NCI-H146 (cell line): ENCODE results near the gene CEL.
A peak's percentile ranks its signal among the peaks of the same experiment; 100 is the strongest.

Experiments
- DNase-seq: peaks from one replicate; lab custom pipeline; 2025; lab: John Stamatoyannopoulos, UW

The CEL gene

DNA sequence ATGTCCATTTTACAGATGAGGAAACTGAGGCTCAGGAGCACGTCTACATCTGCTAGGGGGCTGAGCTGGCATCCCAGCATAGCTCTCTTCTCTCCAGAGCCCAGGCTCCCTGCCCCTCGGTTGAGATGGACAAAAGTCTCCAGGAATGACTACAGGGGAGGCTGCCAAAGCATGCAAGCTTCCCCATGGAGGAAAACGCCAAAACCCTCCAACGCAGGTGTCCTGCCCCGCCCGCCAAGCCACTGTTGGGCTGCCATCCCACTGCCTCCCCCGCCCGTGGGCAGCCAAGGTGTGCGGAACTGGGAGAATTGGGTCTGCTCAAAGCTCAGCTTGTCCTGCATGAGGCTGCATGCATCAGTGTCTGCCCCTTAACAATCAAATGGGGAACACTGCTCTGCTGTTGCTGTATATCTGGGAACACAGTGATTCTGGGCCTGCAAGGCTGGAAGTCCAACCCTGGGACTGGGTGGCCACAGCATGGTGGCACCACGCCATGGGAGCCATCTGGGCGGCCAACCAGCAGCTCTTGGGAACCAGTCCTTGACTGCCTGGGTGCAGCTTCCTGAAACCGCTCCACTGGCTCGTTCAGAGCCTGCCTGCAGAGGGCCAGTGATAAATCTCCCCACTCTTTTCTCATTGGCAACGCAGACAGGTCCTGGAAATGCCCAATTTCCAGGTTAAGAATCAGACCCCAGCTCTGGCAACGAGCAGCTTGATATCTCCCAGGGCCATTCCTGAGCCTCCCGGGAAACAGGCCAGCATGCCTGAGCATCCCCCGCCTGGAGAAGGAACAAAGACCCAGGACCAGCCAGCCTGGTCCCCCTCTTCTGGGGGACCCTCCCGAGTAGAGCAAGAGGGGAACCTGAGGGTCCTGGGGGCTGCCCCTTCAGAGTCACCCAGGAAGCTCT is 55.7 kb downstream of the CEL start:
- DNase-seq, result no peak

DNA sequence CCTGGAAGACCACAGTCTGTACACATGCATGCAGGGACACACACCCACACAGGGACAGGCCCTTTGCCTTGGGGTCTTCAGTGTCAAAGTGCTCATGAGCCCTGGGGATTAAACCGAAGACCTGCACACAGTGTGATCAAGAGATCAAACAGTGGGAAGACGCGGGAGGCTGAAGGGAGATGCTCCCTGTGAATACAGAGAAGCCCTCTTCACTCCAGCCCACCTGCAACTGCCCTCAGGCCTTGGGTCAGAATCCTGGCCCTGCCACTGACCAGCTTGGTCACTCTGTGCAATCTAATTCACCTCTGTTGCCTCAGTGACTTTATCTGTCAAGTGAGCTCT is 56.4 kb downstream of the CEL start:
- no peak for DNase-seq

DNA sequence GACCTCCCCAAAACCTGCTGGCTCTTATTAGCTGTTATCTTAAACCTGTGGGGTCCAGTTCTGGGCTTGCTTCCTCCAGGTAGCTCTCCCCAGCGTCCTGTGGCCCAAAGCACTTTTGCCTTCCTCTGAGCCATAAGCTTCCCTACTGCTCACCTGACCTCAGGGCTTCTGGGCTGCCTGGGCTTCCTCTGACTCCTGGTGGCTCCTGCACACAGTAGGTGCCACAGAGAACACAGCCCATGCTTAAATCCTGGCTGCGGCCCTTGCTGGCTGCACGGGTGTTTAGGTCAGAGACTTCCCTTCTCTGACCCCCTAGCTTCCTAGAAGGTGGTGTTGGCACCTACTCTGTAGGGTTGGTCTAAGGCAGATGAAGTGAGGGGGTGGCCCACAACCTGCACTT is 56.8 kb downstream of the CEL start:
- DNase-seq, result no peak

DNA sequence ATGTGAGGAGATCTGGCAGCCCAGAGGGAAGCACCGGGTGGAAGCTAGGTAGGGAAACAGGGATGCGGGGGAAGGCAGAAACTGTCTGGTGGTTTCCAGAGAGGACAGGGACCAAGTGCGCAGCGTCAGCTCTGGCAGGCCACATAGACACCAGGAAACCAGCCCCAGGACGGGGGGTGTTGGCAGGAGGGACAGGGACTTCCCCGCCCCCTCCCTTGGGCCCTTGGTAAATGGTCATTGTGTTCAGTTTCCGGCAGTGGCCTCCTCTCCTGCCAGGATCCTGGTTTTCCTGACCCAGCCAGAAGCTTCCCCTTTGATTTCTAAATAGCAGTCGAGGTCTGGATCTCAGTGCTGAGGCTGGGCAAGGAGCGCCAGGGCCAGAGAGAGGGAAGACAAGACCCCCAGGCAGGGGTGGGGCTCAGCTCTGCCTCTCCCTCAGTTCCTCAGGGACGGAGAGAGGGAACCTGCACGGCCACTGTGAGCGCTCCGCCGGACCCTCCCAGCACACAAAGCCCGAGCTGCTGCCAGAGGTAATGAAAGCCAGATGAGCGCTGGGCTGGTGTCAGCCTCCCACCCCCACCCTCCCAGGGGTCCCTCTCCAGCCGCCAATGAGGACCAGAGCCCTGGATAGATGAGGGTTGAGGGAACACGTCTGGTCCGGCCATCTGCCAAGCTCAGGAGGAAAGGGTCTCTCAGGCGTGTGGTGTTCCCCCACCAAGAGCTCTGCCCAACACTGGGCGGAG is 57.5 kb downstream of the CEL start:
- DNase-seq, result no peak

DNA sequence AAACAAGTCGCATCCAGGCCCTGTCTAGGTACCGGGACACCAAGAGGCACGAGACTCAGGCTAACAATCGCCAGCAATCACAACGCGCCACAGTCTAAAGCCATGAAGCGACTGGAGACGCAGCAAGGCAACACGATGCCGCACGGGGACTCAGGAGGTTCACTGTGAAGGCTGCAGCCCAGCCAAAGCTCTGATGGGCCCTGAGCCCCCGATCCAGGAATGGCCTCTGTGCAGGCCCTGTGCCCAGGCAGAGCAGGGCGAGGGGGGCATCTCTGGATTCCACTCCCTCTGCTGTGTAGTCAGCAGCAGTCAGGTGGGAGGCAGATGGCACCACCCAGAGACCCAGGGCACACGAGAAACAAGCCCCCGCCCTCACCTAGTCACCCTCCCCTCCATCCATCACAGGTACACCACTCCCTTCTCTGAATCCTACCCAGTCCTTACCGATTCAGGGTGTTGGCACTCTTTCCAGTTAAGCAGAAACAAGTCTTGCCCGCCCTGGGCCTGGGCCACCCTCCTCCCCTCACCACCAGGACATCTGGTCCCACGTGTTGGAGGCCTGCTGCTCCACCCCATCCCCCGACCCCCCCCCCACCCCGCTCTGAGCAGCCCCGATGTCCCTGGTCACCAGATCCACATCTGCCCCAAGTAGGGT is 58.2 kb downstream of the CEL start:
- DNase-seq, result peak; percentile 38

DNA sequence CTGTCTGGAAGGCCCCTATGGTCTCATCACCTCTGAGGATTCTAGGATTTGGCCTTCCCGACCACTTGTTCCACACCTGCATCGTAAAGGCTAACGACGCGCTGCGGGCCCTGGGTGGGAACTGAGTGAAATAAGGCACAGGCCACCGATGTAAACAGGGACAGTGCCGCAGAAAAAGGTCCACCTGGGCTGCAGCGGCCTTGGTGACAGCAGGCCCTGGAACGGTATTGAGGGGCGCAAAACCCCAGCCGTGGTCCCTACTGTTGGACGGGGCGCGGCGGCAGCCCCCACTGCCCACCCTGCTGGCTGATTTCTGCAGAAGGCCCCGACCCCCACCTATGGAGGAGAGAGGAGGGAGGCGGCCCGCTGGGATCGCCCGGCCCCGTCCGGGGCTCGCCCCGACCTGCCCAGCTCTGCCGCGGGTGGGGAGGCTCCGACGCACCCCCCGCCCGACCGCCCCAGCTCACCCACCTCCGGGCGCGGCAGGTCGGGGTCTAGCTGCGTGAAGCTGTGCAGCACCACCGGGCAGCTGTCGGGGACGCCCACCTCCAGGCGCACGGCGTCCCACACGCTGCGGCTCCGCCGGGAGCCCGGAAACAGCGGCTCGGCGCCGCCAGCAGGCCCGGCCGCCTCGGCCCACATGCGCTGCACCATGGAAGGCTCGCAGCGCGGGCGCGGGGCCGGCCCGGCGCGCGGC is 58.9 kb downstream of the CEL start:
- peak; percentile 38 for DNase-seq
